HEK293 (cell line): ENCODE measurements around the gene IDUA.

Experiments used
- CTCF ChIA-PET: fragments of 350-600 bp; formaldehyde crosslinking; extraction: SDS; loops from one replicate; lab custom pipeline; 2021; ENCODE audit warnings: antibody characterized with exemption; lab: Yijun Ruan, JAX
- POLR2A ChIA-PET: fragments of 300-600 bp; formaldehyde crosslinking; extraction: SDS; loops from one replicate; lab custom pipeline; 2020; ENCODE audit warnings: antibody characterized with exemption, inconsistent platforms; lab: Yijun Ruan, JAX
- H3K27ac ChIP-seq: fragments of 200-500 bp; sonication (Bioruptor generic); 2 replicates; pipeline ENCODE4 v1.5.1; 2014; ENCODE audit warnings: low read depth, low read length, control low read depth, inconsistent platforms; ENCODE audit errors: extremely low read depth
- H3K36me3 ChIP-seq, 2 experiments: fragments of 200-500 bp in 1 of 2; sonication (Bioruptor generic) in 1 of 2; 1 replicate in 1 of 2; 2 replicates in 1 of 2; pipeline ENCODE4 v1.5.1; 2014 to 2017; ENCODE audit warnings: inconsistent platforms in 2 of 2, low read length in 2 of 2; ENCODE audit not compliant: control insufficient read depth in 2 of 2, insufficient read depth in 1 of 2
- H3K4me1 ChIP-seq: fragments of 200-500 bp; sonication (Bioruptor generic); 2 replicates; pipeline ENCODE4 v1.5.1; 2014; ENCODE audit warnings: mild to moderate bottlenecking, low read length, inconsistent platforms; ENCODE audit not compliant: control insufficient read depth, insufficient read depth
- H3K4me3 ChIP-seq: 2 replicates; pipeline ENCODE4 v1.5.1; 2011; ENCODE audit warnings: low read depth, mild to moderate bottlenecking, control low read depth, low read length, moderate library complexity
- H3K9me3 ChIP-seq: fragments of 200-500 bp; sonication (Bioruptor generic); 2 replicates; pipeline ENCODE4 v1.5.1; 2014; ENCODE audit warnings: low read depth, low read length, inconsistent platforms; ENCODE audit not compliant: control insufficient read depth, insufficient read depth
- EGR2 ChIP-seq: fragments of 450-650 bp; formaldehyde crosslinking; IDR thresholded peaks from 2 replicates; pipeline ENCODE4 v1.5.1; 2016; ENCODE audit warnings: low read depth, missing biosample characterization, missing genetic modification characterization
- GFI1B ChIP-seq: fragments of 450-650 bp; formaldehyde crosslinking; IDR thresholded peaks from 2 replicates; pipeline ENCODE4 v1.5.1; 2016; ENCODE audit warnings: missing biosample characterization, missing genetic modification characterization
- HOXA7 ChIP-seq: sonication (generic); formaldehyde crosslinking; IDR thresholded peaks from 2 replicates; pipeline ENCODE4 v1.8.1; 2022; ENCODE audit warnings: missing genetic modification reagents, borderline replicate concordance
- KLF8 ChIP-seq: fragments of 450-650 bp; formaldehyde crosslinking; IDR thresholded peaks from 2 replicates; pipeline ENCODE4 v1.5.1; 2016; ENCODE audit warnings: missing biosample characterization, missing genetic modification characterization
- RBAK ChIP-seq: fragments of 450-650 bp; formaldehyde crosslinking; IDR thresholded peaks from 2 replicates; pipeline ENCODE4 v1.5.1; 2016; ENCODE audit warnings: missing biosample characterization, missing genetic modification characterization
- SALL2 ChIP-seq: fragments of 450-650 bp; formaldehyde crosslinking; IDR thresholded peaks from 2 replicates; pipeline ENCODE4 v1.5.0; 2017; ENCODE audit warnings: missing biosample characterization, mild to moderate bottlenecking, missing genetic modification characterization, borderline replicate concordance
- SP2 ChIP-seq: fragments of 450-650 bp; formaldehyde crosslinking; IDR thresholded peaks from 2 replicates; pipeline ENCODE4 v1.5.1; 2016; ENCODE audit warnings: missing biosample characterization, missing genetic modification characterization
- TCF7L2 ChIP-seq: IDR thresholded peaks from 2 replicates; pipeline ENCODE4 v1.6.1; 2011; ENCODE audit warnings: low read depth, mild to moderate bottlenecking, inconsistent platforms, low read length, moderate library complexity, borderline replicate concordance
- ZBTB11 ChIP-seq: fragments of 450-650 bp; formaldehyde crosslinking; conservative IDR thresholded peaks from 2 replicates; pipeline ENCODE4 v1.5.1; 2016; ENCODE audit warnings: low read depth, missing biosample characterization, missing genetic modification characterization
- ZBTB17 ChIP-seq: fragments of 450-650 bp; formaldehyde crosslinking; IDR thresholded peaks from 2 replicates; pipeline ENCODE4 v1.5.1; 2016; ENCODE audit warnings: missing biosample characterization, missing genetic modification characterization
- ZBTB7A ChIP-seq: fragments of 450-650 bp; formaldehyde crosslinking; IDR thresholded peaks from 2 replicates; pipeline ENCODE4 v1.5.1; 2016; ENCODE audit warnings: low read depth, missing biosample characterization, missing genetic modification characterization
- ZIC2 ChIP-seq: fragments of 450-650 bp; formaldehyde crosslinking; IDR thresholded peaks from 2 replicates; pipeline ENCODE4 v1.5.1; 2016; ENCODE audit warnings: missing biosample characterization, missing genetic modification characterization
- ZNF114 ChIP-seq: fragments of 450-650 bp; formaldehyde crosslinking; IDR thresholded peaks from 2 replicates; pipeline ENCODE4 v1.5.0; 2017; ENCODE audit warnings: missing biosample characterization, missing genetic modification characterization
- ZNF140 ChIP-seq: fragments of 450-650 bp; formaldehyde crosslinking; IDR thresholded peaks from 2 replicates; pipeline ENCODE4 v1.5.1; 2016; ENCODE audit warnings: missing biosample characterization, missing genetic modification characterization
- ZNF24 ChIP-seq: fragments of 450-650 bp; formaldehyde crosslinking; IDR thresholded peaks from 2 replicates; pipeline ENCODE4 v1.5.1; 2016; ENCODE audit warnings: missing biosample characterization, missing genetic modification characterization
- ZNF26 ChIP-seq: fragments of 450-650 bp; formaldehyde crosslinking; IDR thresholded peaks from 2 replicates; pipeline ENCODE4 v1.5.1; 2016; ENCODE audit warnings: missing biosample characterization, missing genetic modification characterization
- ZNF335 ChIP-seq: fragments of 450-650 bp; formaldehyde crosslinking; conservative IDR thresholded peaks from 2 replicates; pipeline ENCODE4 v1.5.1; 2016; ENCODE audit warnings: missing biosample characterization, missing genetic modification characterization
- ZNF350 ChIP-seq: fragments of 450-650 bp; formaldehyde crosslinking; IDR thresholded peaks from 2 replicates; pipeline ENCODE4 v1.5.0; 2017; ENCODE audit warnings: missing biosample characterization, mild to moderate bottlenecking, missing genetic modification characterization
- ZNF354C ChIP-seq: fragments of 450-650 bp; formaldehyde crosslinking; IDR thresholded peaks from 2 replicates; pipeline ENCODE4 v1.5.1; 2016; ENCODE audit warnings: missing biosample characterization, missing genetic modification characterization, low read depth, borderline replicate concordance
- ZNF394 ChIP-seq: fragments of 450-650 bp; formaldehyde crosslinking; IDR thresholded peaks from 2 replicates; pipeline ENCODE4 v1.5.1; 2016; ENCODE audit warnings: missing biosample characterization, missing genetic modification characterization, mild to moderate bottlenecking, moderate library complexity, borderline replicate concordance
- ZNF473 ChIP-seq: fragments of 450-650 bp; formaldehyde crosslinking; IDR thresholded peaks from 2 replicates; pipeline ENCODE4 v1.5.1; 2017; ENCODE audit warnings: missing biosample characterization, missing genetic modification characterization
- ZNF514 ChIP-seq: fragments of 450-650 bp; formaldehyde crosslinking; IDR thresholded peaks from 2 replicates; pipeline ENCODE4 v1.5.1; 2016; ENCODE audit warnings: missing biosample characterization, missing genetic modification characterization
- ZNF529 ChIP-seq: fragments of 450-650 bp; formaldehyde crosslinking; IDR thresholded peaks from 2 replicates; pipeline ENCODE4 v1.5.1; 2017; ENCODE audit warnings: missing genetic modification characterization, missing biosample characterization; ENCODE audit not compliant: insufficient replicate concordance
- ZNF561 ChIP-seq: fragments of 450-650 bp; IDR thresholded peaks from 2 replicates; pipeline ENCODE4 v1.5.1; 2018; ENCODE audit warnings: missing biosample characterization, missing genetic modification characterization, borderline replicate concordance
- TF ChIP-seq, protein P1 (sequence below): fragments of 450-650 bp; formaldehyde crosslinking; IDR thresholded peaks from 2 replicates; pipeline ENCODE4 v1.5.1; 2016; ENCODE audit warnings: missing biosample characterization, missing genetic modification characterization
- TF ChIP-seq, protein P2 (sequence below): fragments of 450-650 bp; formaldehyde crosslinking; IDR thresholded peaks from 2 replicates; pipeline ENCODE4 v1.5.1; 2016; ENCODE audit warnings: missing biosample characterization, missing genetic modification characterization
- TF ChIP-seq, protein P3 (sequence below): fragments of 450-650 bp; formaldehyde crosslinking; IDR thresholded peaks from 2 replicates; pipeline ENCODE4 v1.5.1; 2017; ENCODE audit warnings: missing biosample characterization, missing genetic modification characterization
- TF ChIP-seq, protein P4 (sequence below): fragments of 450-650 bp; formaldehyde crosslinking; IDR thresholded peaks from 2 replicates; pipeline ENCODE4 v1.5.1; 2016; ENCODE audit warnings: missing biosample characterization, missing genetic modification characterization

IDUA gene

DNA sequence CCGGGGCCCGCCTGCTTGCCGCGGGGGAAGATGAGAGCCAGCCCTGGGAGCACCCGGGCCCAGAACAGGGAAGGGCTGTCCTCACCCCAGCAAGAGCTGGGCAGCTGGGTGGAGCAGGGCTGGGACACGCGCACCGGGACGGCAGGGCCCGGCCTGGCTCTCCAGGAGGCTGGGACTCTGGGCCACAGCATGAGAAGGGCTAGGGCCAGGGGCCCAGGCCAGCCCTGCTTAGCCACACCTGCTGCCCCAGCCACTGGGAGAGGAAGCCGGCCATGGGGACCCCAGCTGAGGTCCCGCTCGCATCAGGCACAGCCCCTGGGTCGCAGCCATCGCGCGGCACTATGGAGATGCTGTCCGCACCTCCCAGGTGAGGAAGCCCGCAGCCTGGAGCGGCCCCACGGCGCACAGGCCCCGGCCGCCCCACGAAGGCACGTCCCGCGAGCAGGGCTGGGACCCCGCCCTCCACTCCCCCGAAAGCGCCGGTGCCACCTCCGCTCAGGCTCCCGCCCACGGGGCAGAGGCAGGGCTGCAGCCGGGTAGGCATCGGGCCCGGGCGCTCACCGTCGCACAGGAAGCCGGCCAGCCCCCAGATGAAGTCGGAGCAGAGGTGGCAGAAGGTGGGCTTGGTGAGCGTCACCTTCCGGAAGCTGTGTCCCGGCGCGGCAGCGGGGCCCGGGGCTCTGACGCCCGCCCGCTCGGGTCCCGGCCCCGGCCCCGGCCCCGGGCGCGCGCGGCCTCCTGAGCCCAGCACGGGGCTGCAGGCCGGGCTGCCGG, 14.0 kb upstream of the IDUA start:
- no peaks in the 10 kb centered on the region for H3K4me1 ChIP-seq
- H3K36me3 ChIP-seq: no peaks in the 10 kb centered on the region
- H3K27ac ChIP-seq: no peak overlapping the region; the same call in 1 of the 2 replicates
- H3K9me3 ChIP-seq: no peaks in the 10 kb centered on the region
- H3K4me3 ChIP-seq: peak overlapping the region; percentile 65
- POLR2A ChIA-PET: no interaction called here
- CTCF ChIA-PET: no interaction called here
- no peak for TF ChIP-seq ZNF514
- TF ChIP-seq, protein P1, sequence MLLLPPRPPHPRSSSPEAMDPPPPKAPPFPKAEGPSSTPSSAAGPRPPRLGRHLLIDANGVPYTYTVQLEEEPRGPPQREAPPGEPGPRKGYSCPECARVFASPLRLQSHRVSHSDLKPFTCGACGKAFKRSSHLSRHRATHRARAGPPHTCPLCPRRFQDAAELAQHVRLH (tag by site-specific recombination): no peak
- TF ChIP-seq ZNF24 (tag by site-specific recombination): no peak
- no peak for TF ChIP-seq ZNF350 (tag by site-specific recombination)
- no peak for TF ChIP-seq HOXA7 (CRISPR knock-in tag)
- TF ChIP-seq, protein P2, sequence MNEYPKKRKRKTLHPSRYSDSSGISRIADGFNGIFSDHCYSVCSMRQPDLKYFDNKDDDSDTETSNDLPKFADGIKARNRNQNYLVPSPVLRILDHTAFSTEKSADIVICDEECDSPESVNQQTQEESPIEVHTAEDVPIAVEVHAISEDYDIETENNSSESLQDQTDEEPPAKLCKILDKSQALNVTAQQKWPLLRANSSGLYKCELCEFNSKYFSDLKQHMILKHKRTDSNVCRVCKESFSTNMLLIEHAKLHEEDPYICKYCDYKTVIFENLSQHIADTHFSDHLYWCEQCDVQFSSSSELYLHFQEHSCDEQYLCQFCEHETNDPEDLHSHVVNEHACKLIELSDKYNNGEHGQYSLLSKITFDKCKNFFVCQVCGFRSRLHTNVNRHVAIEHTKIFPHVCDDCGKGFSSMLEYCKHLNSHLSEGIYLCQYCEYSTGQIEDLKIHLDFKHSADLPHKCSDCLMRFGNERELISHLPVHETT (tag by site-specific recombination): no peak
- no peak for TF ChIP-seq ZNF354C
- no peak for TF ChIP-seq ZNF114 (tag by site-specific recombination)
- peak; percentile 48; the same call in 1 of the 2 replicates for TF ChIP-seq ZBTB11 (tag by site-specific recombination)
- TF ChIP-seq ZBTB7A (tag by site-specific recombination): no peak
- TF ChIP-seq, protein P3, sequence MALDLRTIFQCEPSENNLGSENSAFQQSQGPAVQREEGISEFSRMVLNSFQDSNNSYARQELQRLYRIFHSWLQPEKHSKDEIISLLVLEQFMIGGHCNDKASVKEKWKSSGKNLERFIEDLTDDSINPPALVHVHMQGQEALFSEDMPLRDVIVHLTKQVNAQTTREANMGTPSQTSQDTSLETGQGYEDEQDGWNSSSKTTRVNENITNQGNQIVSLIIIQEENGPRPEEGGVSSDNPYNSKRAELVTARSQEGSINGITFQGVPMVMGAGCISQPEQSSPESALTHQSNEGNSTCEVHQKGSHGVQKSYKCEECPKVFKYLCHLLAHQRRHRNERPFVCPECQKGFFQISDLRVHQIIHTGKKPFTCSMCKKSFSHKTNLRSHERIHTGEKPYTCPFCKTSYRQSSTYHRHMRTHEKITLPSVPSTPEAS (tag by site-specific recombination): no peak
- no peak for TF ChIP-seq ZNF394 (tag by site-specific recombination)
- no peak for TF ChIP-seq GFI1B (tag by site-specific recombination)
- TF ChIP-seq ZNF473 (tag by site-specific recombination): no peak
- TF ChIP-seq RBAK (tag by site-specific recombination): no peak
- TF ChIP-seq, protein P4, sequence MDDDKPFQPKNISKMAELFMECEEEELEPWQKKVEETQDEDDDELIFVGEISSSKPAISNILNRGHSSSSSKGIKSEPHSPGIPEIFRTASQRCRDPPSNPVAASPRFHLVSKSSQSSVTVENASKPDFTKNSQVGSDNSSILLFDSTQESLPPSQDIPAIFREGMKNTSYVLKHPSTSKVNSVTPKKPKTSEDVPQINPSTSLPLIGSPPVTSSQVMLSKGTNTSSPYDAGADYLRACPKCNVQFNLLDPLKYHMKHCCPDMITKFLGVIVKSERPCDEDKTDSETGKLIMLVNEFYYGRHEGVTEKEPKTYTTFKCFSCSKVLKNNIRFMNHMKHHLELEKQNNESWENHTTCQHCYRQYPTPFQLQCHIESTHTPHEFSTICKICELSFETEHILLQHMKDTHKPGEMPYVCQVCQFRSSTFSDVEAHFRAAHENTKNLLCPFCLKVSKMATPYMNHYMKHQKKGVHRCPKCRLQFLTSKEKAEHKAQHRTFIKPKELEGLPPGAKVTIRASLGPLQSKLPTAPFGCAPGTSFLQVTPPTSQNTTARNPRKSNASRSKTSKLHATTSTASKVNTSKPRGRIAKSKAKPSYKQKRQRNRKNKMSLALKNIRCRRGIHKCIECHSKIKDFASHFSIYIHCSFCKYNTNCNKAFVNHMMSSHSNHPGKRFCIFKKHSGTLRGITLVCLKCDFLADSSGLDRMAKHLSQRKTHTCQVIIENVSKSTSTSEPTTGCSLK: no peak
- no peak for TF ChIP-seq ZBTB17 (tag by site-specific recombination)
- no peak for TF ChIP-seq SALL2 (tag by site-specific recombination)
- peak; percentile 41 for TF ChIP-seq ZIC2 (tag by site-specific recombination)
- TF ChIP-seq ZNF26: no peak
- TF ChIP-seq KLF8: peak; percentile 12; the same call in 1 of the 2 replicates
- TF ChIP-seq TCF7L2: no peak
- no peak for TF ChIP-seq ZNF140 (tag by site-specific recombination)
- peak; percentile 66 for TF ChIP-seq SP2 (tag by site-specific recombination)
- no peak for TF ChIP-seq ZNF561
- peak; percentile 73 for TF ChIP-seq EGR2 (tag by site-specific recombination)
- TF ChIP-seq ZNF335 (tag by site-specific recombination): peak; percentile 45; the same call in 1 of the 2 replicates
- no peak for TF ChIP-seq ZNF529 (tag by site-specific recombination)
